Left cardiac atrium (tissue), 4 donors: ENCODE results near the gene HIGD1A. TPM values are rescaled to one million over a fixed set of nuclear protein-coding genes. Genes with fewer than 3 reads are reported as not detected.

Source experiments
- ATAC-seq, 2 donors: fragments of 200-7000 bp; cut with Tn5 transposase; one replicate each; pipeline ENCODE4 v1.9.1; 2020; ENCODE audit warnings: mild to moderate bottlenecking in 2 of 2, moderate library complexity in 2 of 2
- DNase-seq: peaks from one replicate; pipeline ENCODE4 v3.0.0-alpha.2; 2020
- intact Hi-C, 2 donors: fragments of 100-400 bp; cut with DNase I; formaldehyde crosslinking; loops; one replicate each; pipeline versions ENCODE4 v1.14.1 to v1.15.1; 2022 to 2023
- total RNA-seq, 2 donors: library from RNA; stranded (reverse); fragmentation: NEBNext Ultra II Directional; extraction: Animal tissue kit (Norgen Biotek cat#: 25700); gene quantifications; one replicate each; pipeline ENCODE4 v1.2.1, GENCODE V29; 2021
- donor health status: DM: no; HTN: yes; CAD: no.
- donor health status: DM: no; HTN: yes; CAD: no; lungs with severe emphysema.
- donor health status: DM: yes; HTN: yes; CAD: no.
- donor health status: Dilated cardiomyopathy.

Gene HIGD1A
- total RNA-seq, 2 donors from 2014 or later = 200 to 270 TPM

DNA sequence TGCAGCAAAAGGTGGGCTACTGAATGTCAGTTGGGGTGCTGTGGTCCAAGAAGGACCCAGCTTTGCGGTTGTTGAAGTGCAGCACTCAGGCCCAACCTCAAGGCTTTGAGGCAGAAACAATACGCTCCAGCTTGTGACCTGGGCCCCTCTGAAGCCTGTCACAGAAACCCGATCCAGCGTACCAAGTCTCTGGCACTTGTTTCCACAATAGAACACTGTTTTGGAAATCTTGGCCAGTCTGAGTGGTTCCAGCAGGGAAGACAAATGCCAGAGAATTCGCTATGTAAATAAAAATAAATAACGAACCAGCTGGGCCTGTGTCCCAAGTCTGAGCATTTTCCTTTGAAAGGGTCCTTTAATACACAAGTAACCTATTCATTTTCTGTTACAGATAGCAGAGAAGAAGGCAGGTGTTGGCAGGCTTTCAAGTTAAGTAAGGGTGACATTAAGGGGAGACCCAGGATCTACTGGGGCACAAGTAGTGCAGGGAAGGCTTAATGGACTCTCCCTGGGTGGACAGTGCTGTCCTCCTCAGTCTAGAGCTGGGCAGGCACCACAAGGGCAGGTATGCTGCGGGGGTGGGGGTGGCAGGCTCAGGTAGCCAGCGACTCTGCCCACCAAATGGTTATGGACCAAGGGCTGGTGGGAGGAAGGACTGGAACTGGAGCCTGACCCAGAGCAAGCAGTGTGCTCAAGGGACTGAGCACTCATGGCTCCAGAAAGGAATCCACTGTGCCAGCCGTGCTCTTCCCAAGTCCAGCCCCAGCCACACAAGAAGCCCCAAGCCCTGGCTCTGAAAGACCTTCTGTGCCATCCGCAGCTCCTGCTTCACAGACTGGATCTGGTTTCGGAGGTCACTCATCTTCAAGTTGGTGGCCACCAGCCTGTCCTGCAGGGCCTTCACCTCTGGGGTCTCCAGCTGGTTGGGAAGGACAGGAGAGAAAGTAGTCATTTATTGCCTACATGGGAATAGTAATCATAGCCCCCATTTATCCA lies 57.5 kb downstream of the HIGD1A start:
- peak in 1 of 2 donors; percentile 27 for ATAC-seq
- DNase-seq = no peak
- intact Hi-C loops = no loop called here

DNA sequence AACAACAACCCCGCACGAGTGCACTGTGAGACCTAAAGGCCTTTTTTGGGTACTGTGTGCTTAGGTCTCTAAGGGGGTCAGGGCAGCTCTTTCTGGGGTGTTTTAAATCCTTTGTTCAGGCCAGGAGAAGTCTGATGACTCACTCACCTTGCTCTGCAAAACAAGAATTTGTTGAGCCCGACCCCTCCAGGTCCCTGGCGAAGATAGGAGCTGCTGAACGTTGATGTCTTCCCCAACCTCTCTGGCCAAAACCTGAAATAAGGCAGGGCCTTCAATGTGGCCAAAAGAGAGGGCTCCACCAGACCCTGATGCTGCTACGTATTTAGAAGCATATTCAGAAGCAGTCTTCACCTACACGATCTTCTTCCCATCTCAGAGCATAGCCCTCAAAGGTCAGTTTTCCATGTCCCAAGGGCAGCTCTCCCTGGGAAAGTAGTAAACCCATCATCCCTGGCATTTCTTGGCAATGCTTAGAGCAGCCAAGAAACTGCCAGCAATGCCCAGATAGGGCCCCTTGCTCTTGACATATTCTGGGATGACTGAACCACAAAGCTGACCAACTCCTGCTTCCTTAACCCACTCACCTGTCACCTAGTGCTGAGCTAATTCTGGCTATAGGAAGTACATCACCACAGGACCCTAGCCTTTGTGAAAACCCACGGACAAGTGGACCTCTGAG lies 58.4 kb downstream of the HIGD1A start:
- DNase-seq = no peak
- intact Hi-C loops = loop anchor here in 1 of 2 donors (2.0 kb wide), 2 partner anchors 85 to 173 kb away; no protein-coding TSS in a partner anchor
- no peak for ATAC-seq

DNA sequence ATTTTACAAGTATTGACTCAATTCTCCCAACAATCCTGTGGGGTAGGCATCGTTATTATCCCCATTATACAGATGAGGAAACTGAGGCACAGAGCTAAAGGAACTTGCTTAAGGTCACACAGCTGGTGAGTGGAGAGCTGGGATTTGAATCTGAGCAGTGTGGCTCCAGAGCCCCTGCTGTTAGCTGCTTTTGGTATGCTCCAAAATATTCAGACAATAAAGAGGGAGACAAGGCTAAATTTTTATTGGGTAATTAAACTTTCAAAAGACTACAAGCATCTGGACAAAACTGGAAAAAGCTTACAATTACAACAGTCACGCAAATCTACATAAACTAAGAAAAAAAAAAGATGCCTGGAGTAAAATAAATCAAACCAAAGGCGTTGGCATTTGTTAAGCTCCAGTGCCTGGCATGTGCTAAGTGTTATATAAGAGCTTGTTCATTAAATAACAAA lies 59.0 kb downstream of the HIGD1A start:
- intact Hi-C loops = loop anchor here in 1 of 2 donors (2.0 kb wide), 2 partner anchors 85 to 173 kb away; no protein-coding TSS in a partner anchor
- DNase-seq (no peak), ATAC-seq (no peak)

DNA sequence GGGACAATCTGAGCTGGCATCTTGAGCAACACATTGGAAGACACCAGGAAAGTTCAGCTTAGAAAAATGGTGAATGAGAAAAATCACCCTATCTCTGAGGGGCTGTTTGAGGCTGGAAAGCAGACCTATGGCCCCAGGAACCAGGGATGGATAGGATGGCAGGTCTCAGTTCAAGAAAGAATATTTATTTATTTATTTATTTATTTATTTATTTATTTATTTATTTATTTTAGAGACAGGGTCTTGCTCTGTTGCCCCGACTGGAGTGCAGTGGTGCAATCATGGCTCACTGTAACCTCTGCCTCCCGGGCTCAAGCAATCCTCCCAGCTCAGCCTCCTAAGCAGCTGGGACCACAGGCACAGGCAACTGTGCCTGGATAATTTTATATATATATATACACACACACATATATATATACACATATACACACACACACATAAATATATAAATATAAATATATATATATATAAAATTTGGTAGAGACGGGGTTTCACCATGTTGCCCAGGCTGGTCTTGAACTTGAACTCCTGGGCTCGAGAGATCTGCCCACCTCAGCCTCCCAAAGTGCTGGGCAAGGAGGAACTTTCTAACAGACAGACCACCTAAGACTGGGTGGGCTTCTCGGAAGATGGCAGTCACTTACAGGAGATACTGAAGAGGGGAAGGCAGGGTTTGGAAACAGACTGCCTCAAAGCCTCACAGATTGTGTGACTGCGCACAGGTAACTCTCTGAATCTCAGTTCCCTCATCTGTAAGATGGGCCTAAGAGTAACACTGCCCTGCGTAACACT lies 60.9 kb downstream of the HIGD1A start:
- ATAC-seq = no peak

DNA sequence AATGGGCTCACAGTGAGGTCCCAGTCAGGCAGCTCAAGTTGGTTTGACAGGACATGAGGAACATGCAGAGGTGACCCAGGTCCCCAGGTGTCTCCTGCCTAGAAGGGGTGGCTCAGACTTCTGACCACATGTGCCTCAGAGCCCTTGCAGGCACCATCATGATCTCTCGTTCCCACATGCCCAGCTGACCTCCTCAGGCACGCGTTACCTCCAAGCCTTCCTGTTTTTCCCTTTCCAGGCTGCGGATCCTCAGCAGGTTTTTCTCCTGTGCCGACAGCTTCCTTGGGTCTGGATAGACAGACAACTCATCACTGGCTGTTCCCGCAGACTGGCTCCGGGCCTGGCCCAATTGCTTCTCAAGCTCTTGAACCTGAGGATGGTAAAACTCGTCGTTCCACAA lies 61.6 kb downstream of the HIGD1A start:
- intact Hi-C loops = loop anchor here in 1 of 2 donors (2.0 kb wide), 1 partner anchor 40 kb away; the partner anchor contains the start of gene HHATL
- ATAC-seq (no peak), DNase-seq (no peak)

More for the DNA sequence above, 60.9 kb downstream of the HIGD1A start:
- no peak for DNase-seq
- intact Hi-C loops = loop anchor here in 1 of 2 donors (2.0 kb wide), 1 partner anchor 41 kb away; the partner anchor contains the start of gene HHATL

DNA sequence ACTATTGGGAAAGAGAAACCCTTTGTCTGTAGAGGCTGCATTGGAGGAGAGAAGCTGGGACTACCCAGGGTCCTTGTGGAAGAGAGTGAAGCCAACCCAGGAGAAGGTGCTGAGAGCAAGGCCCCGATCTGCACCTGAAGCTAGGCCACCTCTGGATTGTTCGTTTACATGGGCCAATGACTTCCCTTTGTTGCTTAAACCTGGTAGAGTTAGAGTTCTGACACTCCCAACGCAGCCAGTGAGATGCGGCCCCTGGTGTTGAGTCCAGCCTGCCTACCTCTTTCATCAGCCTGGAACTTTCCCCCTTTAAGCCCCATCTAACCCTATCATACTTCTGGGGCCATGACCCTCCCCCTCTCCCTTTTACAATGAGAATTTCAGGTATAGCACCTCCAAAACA lies 62.0 kb downstream of the HIGD1A start:
- intact Hi-C loops = loop anchor here in 1 of 2 donors (2.0 kb wide), 1 partner anchor 39 kb away; the partner anchor contains the start of gene HHATL
- no peak for DNase-seq
- ATAC-seq = no peak

DNA sequence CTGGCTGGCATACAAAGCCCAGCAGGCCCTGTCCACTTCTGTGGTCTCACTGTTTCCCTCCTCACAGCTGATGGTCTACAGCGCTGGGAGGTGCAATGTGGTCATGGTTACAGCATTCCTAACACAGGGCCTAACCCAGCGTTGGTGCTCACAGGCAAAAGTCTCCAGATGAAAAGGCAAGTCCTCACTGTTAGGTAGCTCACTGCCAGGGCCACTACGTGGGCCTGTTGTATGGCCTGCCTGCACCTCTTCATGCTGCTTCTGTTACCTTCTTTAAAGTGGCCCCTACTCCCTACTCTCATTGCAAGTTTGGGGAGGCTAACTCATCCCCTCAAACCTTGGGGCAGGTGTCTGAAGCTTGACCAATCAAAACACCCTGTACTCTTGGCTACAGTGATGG lies 62.5 kb downstream of the HIGD1A start:
- intact Hi-C loops = loop anchor here in 1 of 2 donors (2.0 kb wide), 1 partner anchor 39 kb away; the partner anchor contains the start of gene HHATL
- ATAC-seq (no peak), DNase-seq (no peak)

DNA sequence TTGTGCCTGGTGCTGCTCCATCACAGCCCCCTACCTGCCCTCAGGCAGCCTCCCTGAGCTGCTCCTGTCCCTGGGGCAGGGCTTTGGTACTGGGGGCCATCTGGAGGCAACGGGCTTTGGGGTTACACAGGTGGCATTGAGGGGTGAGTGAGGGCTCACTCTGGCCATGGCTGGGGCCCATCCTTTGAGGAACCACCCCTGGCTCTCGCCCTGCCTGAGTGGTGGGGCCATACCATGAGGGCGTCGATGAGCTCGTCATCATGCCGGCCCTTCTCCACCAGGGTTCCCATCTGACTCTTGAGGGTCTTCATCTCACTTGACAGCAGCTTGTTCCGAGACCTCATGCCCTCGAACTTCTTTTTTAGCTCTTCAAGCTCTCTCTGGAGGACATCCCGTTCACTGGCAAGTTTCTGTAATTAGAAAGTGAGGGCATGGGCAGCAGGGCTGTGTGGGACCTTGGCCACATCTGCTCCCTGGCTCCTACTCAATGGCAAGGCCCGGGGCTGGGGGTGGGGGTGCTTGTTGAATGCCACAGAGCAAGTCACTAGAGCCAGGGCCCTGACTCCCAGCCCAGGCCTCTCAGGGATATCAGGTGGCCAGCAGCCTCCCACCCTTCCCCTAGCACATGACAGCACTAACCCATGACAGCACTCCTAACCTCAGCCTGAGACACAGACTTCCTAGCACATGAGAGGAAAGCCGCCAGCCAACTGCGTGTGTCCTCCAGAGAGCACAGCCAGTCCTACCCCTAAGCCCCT lies 64.7 kb downstream of the HIGD1A start:
- intact Hi-C loops = no loop called here
- peak; percentile 94 to 95 for ATAC-seq
- peak; percentile 86 for DNase-seq

DNA sequence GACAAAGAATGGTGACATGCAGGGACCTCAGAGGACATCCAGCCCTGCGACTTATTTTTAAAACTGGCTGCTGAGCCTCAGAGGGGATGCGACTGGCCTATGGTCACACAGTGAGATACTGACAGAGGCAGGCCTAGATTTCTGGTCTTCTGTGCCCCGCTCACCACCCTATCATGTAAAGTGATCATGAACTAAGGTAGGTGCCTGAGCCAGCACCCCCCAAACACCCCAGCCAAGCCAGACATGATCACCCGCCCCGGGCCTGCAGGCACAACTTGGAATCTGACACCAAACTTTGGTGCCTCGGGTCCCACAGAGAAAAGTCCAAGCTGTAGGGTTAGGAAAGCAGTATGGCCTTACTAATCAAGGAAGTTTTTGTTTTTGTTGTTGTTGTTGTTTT lies 67.8 kb downstream of the HIGD1A start:
- intact Hi-C loops = no loop called here
- no peak for ATAC-seq
- DNase-seq = no peak

DNA sequence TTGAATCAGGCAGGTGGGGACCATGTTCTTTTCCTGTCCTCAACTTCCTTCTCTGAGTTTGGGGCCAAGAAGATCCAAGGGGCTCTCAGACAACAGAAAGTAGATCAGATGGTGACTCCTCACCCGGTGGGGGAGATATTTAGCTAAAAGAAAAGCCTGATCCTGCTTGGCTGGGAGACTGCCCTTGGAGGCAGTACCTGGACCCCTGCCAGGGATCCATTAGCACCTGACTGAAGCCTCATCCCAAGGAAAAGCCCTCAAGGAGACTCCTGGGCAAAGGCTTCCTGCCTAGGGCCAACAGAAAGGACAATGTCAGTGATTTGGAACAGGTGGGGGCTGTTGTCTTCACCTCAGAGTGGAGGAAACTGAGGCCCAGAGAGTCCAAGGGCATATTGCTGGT lies 68.2 kb downstream of the HIGD1A start:
- ATAC-seq (no peak), DNase-seq (no peak)

DNA sequence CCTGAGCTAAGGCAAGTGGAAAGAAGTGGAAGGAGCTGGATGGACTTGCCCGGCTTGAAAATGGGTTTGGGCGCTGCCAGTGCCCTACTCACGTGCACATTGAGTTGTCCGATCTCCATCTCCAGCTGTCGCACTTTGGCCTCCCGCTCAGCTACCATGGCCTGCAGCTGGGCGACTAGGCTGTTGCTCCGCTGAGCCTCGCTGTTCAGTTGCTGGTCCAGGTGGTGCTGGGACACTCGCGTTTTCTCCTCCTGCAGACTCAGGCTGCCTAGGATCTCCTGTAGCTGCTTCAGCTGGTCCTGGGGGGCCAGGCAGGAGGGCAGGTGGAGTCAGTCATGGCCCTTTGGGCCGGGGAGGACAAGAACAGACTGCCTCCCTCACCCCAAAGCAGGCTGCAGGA lies 68.7 kb downstream of the HIGD1A start:
- DNase-seq (no peak), ATAC-seq (no peak)
- intact Hi-C loops = no loop called here

More for the DNA sequence above, 68.2 kb downstream of the HIGD1A start:
- intact Hi-C loops = no loop called here

DNA sequence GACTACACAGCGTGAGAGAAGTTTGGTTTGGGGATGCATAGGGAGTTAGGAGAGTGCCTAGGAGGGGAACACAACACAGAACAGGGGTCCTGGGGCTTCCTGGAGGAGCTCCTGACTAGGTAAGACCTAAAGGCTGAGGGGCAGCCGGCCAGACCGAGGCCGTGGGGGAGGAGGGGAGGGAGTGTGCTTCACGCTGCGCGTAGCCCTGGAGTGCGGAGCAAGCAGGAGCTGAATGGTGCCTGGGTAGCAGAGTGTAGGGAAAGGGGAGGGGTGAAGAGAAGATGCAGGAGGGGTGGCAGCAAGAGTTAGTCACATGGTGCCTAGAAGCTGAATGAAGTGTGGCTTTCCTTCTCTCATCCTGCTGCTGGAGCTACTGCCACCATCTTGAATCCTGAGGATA lies 69.3 kb downstream of the HIGD1A start:
- ATAC-seq (no peak), DNase-seq (no peak)
- intact Hi-C loops = no loop called here

DNA sequence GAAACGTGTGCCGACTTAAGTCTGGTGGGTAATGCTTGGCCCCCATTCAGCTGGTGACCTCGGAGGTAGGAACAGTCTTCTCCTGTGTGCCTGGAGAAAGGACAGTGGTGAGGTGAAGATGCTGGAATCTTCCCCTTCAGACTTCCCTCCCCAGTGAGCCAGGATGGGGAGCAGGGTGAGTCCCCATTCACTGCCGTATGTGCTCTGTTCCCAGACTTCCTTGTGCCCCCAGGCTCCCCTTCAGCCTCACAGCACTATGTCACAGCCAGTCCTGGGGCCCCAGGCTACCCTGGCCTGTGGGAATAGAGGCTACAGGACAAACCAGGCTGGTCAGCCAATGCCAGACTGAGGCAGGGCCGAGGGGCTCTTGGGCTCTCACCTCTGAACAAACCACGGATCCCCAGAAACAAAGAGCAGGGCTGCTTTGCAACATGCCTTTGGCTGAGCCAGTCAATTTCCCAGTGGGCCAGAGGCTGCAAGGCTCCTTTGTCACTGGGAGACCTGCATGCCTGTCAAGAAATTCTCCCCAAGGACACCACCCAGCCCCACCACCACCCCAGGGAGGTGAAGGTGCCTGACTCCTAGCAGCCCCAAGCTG lies 69.9 kb downstream of the HIGD1A start:
- DNase-seq (no peak), ATAC-seq (no peak)
- intact Hi-C loops = no loop called here

DNA sequence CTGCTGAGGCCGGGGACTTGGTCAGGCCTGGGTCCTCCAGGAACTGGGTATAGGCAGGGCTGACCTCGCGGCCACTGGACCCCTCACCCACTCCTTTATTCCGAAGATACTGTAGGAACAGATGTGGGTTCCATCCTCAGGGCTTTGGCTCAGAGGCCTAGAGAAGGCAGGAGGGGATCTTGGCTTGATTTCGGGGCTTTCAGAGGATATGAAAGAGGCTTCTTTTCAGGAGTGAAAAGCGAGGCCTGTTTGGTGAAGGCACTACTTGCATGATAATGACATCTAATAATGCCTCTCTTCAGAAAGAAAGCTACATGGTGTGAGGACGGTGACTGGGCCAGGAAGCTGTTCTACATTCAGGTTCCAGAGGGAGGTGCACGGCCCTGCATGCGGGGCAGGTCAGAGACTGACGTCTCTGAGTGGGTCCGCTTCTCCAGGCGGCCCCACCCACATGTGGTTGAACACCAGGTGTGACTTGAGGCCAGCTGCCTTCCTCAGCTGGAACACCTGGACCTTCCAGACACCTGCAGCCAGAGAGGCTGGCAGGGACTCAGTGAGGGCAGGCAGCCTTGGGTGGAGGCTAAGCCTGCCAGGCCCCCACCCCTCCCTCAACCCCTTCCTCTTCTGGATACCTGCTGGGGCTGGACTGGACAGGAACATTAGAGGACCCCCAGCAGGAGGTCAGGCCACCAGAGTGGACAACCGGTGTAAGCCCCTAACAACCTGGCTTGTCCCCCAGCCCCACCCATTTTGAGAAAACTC lies 70.6 kb downstream of the HIGD1A start:
- no peak for DNase-seq
- intact Hi-C loops = no loop called here
- no peak for ATAC-seq
